Forelimb muscle (tissue), 1 donor: Measurements from ENCODE around the gene CFAP90. TPM values are rescaled to one million over a fixed set of nuclear protein-coding genes. Genes with fewer than 3 reads are reported as not detected.
A peak's percentile ranks its signal among the peaks of the same experiment; 100 is the strongest.

Experiments
- DNase-seq: peaks from one replicate; pipeline ENCODE4 v3.0.0-alpha.2; 2013; ENCODE audit warnings: low read depth
- polyA plus RNA-seq: library from polyadenylated mRNA; unstranded; fragments of 120-200 nt; gene quantifications from one replicate; pipeline ENCODE4 v1.2.1, GENCODE V29; 2013; ENCODE audit not compliant: insufficient read length

Gene CFAP90, protein sequence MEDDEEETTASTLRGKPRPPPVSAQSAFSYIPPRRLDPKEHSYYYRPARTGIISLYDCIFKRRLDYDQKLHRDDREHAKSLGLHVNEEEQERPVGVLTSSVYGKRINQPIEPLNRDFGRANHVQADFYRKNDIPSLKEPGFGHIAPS
- not detected for polyA plus RNA-seq

GRCh38 chr5:7850395-7851239, at the start of gene CFAP90:
Gene CFAP90 (minus strand): TSS chr5:7851133. CDS start chr5:7851021, 112 bp downstream.
- no peak for DNase-seq

GRCh38 chr5:7897014-7897600, 46.2 kb upstream of the CFAP90 start:
- DNase-seq = no peak

GRCh38 chr5:7894860-7895259, 43.9 kb upstream of the CFAP90 start:
- DNase-seq = no peak

DNA sequence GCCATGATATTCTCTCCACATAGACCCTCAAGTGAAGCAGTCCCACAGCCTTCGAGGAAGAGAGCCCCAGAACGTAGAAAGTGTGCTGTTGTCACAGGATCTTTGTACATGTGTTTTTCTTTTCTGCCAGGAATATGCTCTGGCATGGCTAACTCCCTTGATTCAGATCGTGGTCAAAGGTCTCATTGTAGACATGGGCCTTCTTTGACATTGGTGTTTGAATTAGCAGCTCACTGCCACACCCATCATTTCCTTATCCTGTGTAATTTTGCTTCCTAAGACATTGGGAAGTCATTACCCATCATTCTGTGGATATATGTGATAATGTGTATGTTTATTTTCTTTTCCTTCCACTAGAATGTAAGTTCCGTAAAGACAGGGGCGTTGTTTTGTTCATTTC, 43.5 kb upstream of the CFAP90 start:
- DNase-seq = no peak

DNA sequence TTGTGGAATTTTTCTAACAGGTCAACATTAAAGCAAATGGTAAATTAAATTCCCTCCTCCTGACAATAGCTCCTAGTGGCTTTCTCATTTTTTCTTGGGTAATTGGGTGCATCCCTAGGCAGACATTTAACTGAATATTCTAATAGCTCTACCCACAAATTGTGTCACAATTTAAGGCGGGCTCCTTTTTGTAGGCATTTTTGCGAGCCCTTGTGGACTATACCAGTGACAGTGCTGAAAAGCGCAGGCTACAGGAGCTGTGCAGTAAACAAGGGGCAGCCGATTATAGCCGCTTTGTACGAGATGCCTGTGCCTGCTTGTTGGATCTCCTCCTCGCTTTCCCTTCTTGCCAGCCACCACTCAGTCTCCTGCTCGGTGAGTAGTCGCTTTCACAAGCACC, 38.0 kb upstream of the CFAP90 start:
- DNase-seq = no peak

- peak; percentile 26 for DNase-seq
These were observed 36.0 kb upstream of the CFAP90 start for GRCh38 chr5:7886849-7887475.

DNA sequence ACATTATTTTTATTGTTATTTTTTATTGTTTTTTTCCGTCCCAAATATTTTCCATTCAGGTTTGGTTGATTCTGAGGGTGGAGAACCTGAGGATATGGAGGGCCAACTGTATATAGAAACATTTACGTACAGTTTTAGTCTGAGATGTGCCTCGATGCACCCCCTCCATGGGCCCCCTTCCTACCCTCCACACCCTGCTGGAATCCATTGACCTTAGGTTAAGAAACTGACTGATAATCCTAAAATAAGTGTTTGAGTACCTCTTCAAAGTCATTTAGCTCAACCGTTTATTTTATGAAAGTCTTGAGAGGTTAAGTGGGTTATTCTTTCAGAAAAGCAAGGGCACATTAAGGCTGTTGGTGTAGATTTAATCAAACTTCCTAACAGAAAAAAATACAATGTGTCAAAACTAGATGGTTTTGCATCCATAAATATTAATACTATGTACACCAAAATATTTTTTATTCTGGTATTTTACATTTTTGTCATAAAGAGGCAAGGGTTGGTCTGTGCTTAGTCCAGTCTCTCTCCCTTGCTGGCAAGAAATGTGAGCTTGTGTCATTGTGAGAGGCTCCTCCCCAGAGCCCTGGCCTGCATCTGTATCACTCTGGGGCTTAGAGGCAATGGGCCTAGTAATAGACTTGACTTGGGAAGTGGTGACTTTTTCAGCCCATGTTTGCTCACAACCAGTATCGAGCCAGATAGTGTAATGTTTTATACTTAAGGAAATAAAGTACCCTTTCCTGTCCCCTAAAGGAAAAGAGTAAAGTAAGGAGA, 33.7 kb upstream of the CFAP90 start:
- no peak for DNase-seq

DNA sequence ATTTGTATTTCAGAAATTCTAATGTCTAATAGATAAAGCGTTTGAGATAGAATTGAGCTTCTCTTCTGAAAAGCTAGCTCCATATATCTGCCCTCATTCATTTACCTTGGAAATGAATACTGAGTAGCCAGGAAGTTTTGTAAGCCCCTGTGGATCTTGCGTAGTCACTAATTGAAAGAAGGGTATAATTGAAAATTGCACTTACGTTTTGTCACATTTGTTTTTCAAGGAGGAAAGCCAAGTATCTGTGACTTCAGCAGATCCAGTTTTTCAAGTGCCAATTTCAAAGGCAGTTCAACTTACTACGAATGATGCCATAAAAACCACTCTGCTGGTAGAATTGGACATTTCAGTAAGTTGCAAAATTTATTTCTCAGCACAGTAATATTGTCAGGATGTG, 32.0 kb upstream of the CFAP90 start:
- DNase-seq = no peak

DNA sequence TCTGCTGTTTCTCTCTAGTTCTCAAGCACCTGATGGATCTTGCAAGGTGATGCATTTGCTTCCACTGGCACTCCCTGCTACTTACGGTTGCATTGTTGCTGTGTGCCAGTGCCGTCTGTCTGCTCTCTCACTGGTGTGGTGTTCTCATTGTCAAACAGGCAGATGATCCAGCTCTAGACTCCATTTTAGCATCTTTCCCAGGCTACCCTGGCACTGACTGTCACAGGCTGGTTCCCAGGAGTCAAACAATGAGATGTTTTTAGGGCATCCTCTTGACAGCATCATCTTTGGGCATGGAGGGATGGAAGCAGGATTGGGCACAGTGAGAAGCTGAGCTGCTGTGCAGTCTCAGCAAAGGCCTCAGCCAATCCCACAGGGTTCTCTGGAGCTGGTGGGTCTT, 30.9 kb upstream of the CFAP90 start:
- no peak for DNase-seq

GRCh38 chr5:7881091-7881490, 30.2 kb upstream of the CFAP90 start:
- no peak for DNase-seq

DNA sequence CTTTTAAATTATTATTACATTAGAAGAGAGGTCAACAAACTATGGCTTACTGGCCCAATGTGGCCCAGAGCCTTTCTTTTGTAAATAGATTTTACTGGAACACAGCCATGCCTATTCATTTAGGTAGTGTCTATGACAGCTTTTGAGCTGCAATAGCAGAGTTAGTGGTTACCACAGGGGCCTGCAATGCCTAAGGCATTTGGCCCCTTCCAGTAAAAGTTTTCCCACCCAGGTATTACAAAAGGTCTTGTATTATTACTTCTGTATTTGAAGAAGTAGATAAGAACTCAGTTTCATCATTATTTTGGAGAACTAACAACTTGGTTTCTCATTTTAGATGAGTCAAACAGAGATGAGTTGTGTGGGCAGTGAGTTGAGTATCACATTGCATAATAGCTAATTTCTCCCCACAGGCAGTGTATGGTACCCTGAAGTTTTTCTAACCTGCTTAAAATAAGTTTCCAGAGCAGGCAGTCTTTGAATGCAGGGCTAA, 27.5 kb upstream of the CFAP90 start:
- DNase-seq = no peak

DNA sequence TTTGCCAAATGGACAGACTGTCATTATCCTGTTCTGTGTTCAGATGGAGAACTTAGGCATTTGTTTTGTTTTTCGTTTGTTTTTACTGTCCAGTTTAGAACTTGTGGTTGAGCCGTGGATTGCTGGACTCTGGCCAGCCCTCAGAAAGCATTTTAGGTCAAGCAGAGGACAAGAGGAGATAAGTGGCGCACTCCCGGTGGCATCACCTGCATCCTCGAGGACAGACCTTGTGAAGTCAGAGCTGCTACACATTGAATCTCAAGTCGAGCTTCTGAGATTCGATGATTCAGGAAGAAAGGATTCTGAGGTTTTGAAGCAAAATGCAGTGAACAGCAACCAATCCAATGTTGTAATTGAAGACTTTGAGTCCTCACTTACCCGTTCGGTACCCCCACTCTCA, 26.9 kb upstream of the CFAP90 start:
- DNase-seq = no peak

- DNase-seq = no peak
These were observed 25.9 kb upstream of the CFAP90 start for GRCh38 chr5:7876867-7877266.

DNA sequence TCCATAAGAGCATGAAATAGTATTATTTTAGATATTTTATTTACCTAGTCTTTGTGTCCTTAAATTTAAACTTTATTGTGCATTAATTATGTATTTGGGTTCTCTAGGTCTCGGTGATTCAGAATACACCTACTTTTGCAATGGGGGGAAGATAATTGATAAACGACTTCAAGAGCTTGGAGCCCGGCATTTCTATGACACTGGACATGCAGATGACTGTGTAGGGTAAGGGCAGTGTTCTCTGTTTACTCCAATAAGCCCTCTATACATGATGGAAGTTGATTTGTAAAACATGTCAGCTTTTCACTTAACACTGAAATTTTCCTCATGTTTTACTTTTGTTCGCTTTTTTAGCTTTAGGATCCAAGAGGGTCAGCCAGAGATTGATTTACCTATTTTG, 24.2 kb upstream of the CFAP90 start:
- no peak for DNase-seq

GRCh38 chr5:7874639-7875038, 23.7 kb upstream of the CFAP90 start:
- DNase-seq = no peak

- no peak for DNase-seq
These were observed 22.3 kb upstream of the CFAP90 start for GRCh38 chr5:7873216-7873615.

- DNase-seq = no peak
These were observed 21.7 kb upstream of the CFAP90 start for GRCh38 chr5:7872517-7873130.

DNA sequence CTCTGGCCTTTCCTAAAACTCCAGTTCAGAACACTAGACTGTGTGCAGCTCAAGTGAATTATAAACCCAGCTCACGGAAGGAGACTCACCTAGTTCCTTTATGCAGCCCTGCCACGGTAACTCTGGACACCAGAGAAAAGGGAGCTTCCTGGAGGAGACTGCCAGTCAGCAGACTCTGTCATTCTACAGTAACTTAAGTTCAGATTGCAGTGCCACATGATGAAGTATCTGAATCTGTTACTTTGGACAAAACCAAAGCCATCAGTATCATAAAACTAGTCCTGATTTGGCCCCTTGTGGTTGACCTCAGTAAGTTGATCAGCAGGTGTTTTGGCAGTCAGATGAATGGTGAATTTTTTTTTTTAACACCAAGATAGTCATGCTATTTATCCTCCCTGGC, 20.7 kb upstream of the CFAP90 start:
- no peak for DNase-seq

- no peak for DNase-seq
These were observed 18.7 kb upstream of the CFAP90 start for GRCh38 chr5:7869474-7870136.

DNA sequence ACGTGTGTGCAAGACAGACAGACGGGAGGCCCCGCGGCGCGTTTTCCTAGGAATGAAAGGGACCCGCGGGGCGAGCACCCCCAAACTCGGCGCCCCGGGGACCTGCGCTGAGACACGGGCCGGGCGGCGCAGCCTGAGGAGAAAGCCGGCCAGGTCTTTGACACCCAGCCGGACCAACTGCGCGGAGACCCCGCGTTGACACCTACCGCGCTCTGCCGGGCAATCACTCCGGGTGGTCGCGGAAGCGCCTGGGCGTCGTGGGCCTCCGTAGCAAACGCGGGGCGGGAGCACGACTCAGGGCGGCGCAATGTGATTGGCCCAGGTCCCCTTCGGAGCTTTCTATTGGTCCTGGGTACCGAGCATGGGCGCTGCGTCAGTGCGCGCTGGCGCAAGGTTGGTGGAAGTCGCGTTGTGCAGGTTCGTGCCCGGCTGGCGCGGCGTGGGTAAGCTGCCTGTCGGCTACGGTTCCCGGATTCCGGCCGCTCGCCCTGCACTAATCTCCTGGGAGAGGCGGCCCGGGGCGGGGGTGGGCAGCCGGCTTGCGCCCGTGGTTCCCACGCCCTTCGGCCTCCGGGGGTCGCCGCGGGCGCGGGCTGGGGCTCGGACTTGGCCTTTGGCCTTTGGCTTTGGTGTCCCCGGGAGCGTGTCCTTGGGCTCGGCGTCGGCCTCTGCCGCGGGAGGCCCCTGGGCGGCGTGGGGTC, 18.0 kb upstream of the CFAP90 start, which contains the start of the genes FASTKD3 and MTRR:
Gene FASTKD3 (minus strand): TSS at position 259 of the 701 bp plus-strand sequence. CDS start 948 bp downstream, outside the sequence.
Gene MTRR (plus strand): TSS at position 376 of the 701 bp plus-strand sequence. CDS start 1,647 bp downstream, outside the sequence.
- peak; percentile 80 for DNase-seq
